M059J (cell line): Measurements from ENCODE around the gene PPP1R12B. TPM values are rescaled to one million over a fixed set of nuclear protein-coding genes. Genes with fewer than 3 reads are reported as not detected.
"Not testable (repeated sequence)": the region's sequence is repeated elsewhere in the genome, so short reads cannot be mapped to it uniquely, and the experiment has no call there.

ENCODE experiments used
- DNase-seq: peaks from one replicate; pipeline ENCODE4 v3.0.0-alpha.2; 2012; ENCODE audit warnings: low read depth
- total RNA-seq: library from RNA; depleted of rRNA; stranded (reverse); fragments of >200 nt; shearing (Covaris generic); gene quantifications from 2 replicates; pipeline ENCODE4 v1.2.3, GENCODE V29; 2014

The PPP1R12B gene
- total RNA-seq, 1 experiment from 2014 or later, result 9.3 TPM

GRCh38 chr1:202439308-202439707, 90.8 kb downstream of the PPP1R12B start:
- no peak for DNase-seq

GRCh38 chr1:202448140-202448539, 99.6 kb downstream of the PPP1R12B start:
- not testable (repeated sequence) for DNase-seq

GRCh38 chr1:202451641-202452040, 103.1 kb downstream of the PPP1R12B start:
- not testable (repeated sequence) for DNase-seq

GRCh38 chr1:202452508-202452907, 104.0 kb downstream of the PPP1R12B start:
- no peak for DNase-seq

GRCh38 chr1:202456372-202457169, 108.1 kb downstream of the PPP1R12B start:
- peak; percentile 50 for DNase-seq

GRCh38 chr1:202458651-202459050, 110.2 kb downstream of the PPP1R12B start:
- DNase-seq, result not testable (repeated sequence)

GRCh38 chr1:202459470-202460142, 111.1 kb downstream of the PPP1R12B start:
- DNase-seq, result peak; percentile 35

- DNase-seq, result peak; percentile 59
Observed at GRCh38 chr1:202460143-202460495, 111.6 kb downstream of the PPP1R12B start.

GRCh38 chr1:202462342-202463076, 114.0 kb downstream of the PPP1R12B start:
- no peak for DNase-seq

- DNase-seq, result peak; percentile 54
Observed at GRCh38 chr1:202464153-202464742, 115.7 kb downstream of the PPP1R12B start.

- peak; percentile 29 for DNase-seq
Observed at GRCh38 chr1:202465644-202466270, 117.3 kb downstream of the PPP1R12B start.

GRCh38 chr1:202466339-202466738, 117.8 kb downstream of the PPP1R12B start:
- DNase-seq, result peak; percentile 6

GRCh38 chr1:202467381-202467780, 118.9 kb downstream of the PPP1R12B start:
- not testable (repeated sequence) for DNase-seq

GRCh38 chr1:202468695-202469094, 120.2 kb downstream of the PPP1R12B start:
- DNase-seq, result peak; percentile 49

GRCh38 chr1:202469123-202469522, 120.6 kb downstream of the PPP1R12B start:
- DNase-seq, result not testable (repeated sequence)

- DNase-seq, result no peak
Observed at GRCh38 chr1:202471246-202471645, 122.7 kb downstream of the PPP1R12B start.

- DNase-seq, result not testable (repeated sequence)
Observed at GRCh38 chr1:202472347-202473124, 124.0 kb downstream of the PPP1R12B start.

- not testable (repeated sequence) for DNase-seq
Observed at GRCh38 chr1:202473266-202474045, 125.0 kb downstream of the PPP1R12B start.

- DNase-seq, result not testable (repeated sequence)
Observed at GRCh38 chr1:202479661-202480060, 131.2 kb downstream of the PPP1R12B start.

GRCh38 chr1:202480640-202481039, 132.1 kb downstream of the PPP1R12B start:
- not testable (repeated sequence) for DNase-seq
